Measurements from ENCODE around the gene ASIC4.

Gene ASIC4

GRCh38 chr2:219480004-219480403 is 34.3 kb upstream of the ASIC4 start:
- TF ChIP-seq CTCF (IDR thresholded peaks at IDR 0.05; ENCODE audit: control insufficient read depth, insufficient read depth, low read depth, low read length, missing control alignments), result no peak
- no peak for DNase-seq (ENCODE audit: low read depth)
- H3K4me3 ChIP-seq (ENCODE audit: control insufficient read depth, low read depth, low read length), result no peak overlapping the region

GRCh38 chr2:219482674-219483405 is 31.4 kb upstream of the ASIC4 start:
- H3K4me3 ChIP-seq (ENCODE audit: control insufficient read depth, low read depth, low read length), result no peak overlapping the region
- no peak for TF ChIP-seq CTCF (IDR thresholded peaks at IDR 0.05; ENCODE audit: control insufficient read depth, insufficient read depth, low read depth, low read length, missing control alignments)
- DNase-seq (ENCODE audit: low read depth), result no peak

- no peak for DNase-seq (ENCODE audit: low read depth)
- TF ChIP-seq CTCF (IDR thresholded peaks at IDR 0.05; ENCODE audit: control insufficient read depth, insufficient read depth, low read depth, low read length, missing control alignments), result no peak
- no peak overlapping the region for H3K4me3 ChIP-seq (ENCODE audit: control insufficient read depth, low read depth, low read length)
Observed at GRCh38 chr2:219483451-219484342, 30.6 kb upstream of the ASIC4 start.

GRCh38 chr2:219484343-219485200 is 29.7 kb upstream of the ASIC4 start:
- TF ChIP-seq CTCF (IDR thresholded peaks at IDR 0.05; ENCODE audit: control insufficient read depth, insufficient read depth, low read depth, low read length, missing control alignments), result no peak
- no peak for DNase-seq (ENCODE audit: low read depth)
- H3K4me3 ChIP-seq (ENCODE audit: control insufficient read depth, low read depth, low read length), result no peak overlapping the region

GRCh38 chr2:219485201-219485580 is 29.1 kb upstream of the ASIC4 start:
- no peak overlapping the region for H3K4me3 ChIP-seq (ENCODE audit: control insufficient read depth, low read depth, low read length)
- TF ChIP-seq CTCF (IDR thresholded peaks at IDR 0.05; ENCODE audit: control insufficient read depth, insufficient read depth, low read depth, low read length, missing control alignments), result no peak
- no peak for DNase-seq (ENCODE audit: low read depth)

GRCh38 chr2:219486380-219486959 is 27.8 kb upstream of the ASIC4 start:
- no peak overlapping the region for H3K4me3 ChIP-seq (ENCODE audit: control insufficient read depth, low read depth, low read length)

More at GRCh38 chr2:219486380-219486959, 27.8 kb upstream of the ASIC4 start:
- TF ChIP-seq CTCF (IDR thresholded peaks at IDR 0.05; ENCODE audit: control insufficient read depth, insufficient read depth, low read depth, low read length, missing control alignments), result no peak
- DNase-seq (ENCODE audit: low read depth), result no peak

Data from AG09309 (cell line).